Kidney (tissue), 14 donors: ENCODE measurements around the gene ERCC3. TPM values are rescaled to one million over a fixed set of nuclear protein-coding genes. Genes with fewer than 3 reads are reported as not detected.
A peak's percentile ranks its signal among the peaks of the same experiment; 100 is the strongest.
"Not testable (repeated sequence)": the region's sequence is repeated elsewhere in the genome, so short reads cannot be mapped to it uniquely, and the experiment has no call there.

Experiments used
- DNase-seq, 5 donors: peaks; one replicate each; pipeline ENCODE4 v3.0.0-alpha.2; 2013 to 2020
- FAIRE-seq: peaks from 2 replicates; lab custom pipeline; 2012; peaks lifted over from hg19 to GRCh38; lab: Jason Lieb, UNC
- H3K27ac ChIP-seq, 2 donors: one replicate each; pipeline ENCODE4 v1.7.0; 2013; ENCODE audit warnings: low read depth in 2 of 2, low read length in 2 of 2, inconsistent platforms in 1 of 2
- H3K27me3 ChIP-seq: one replicate; pipeline ENCODE4 v1.7.1; 2013; ENCODE audit warnings: low read length, inconsistent platforms; ENCODE audit not compliant: control insufficient read depth, insufficient read depth
- H3K36me3 ChIP-seq, 3 donors: one replicate each; pipeline versions ENCODE4 v1.7.0 to v1.7.1; 2013; ENCODE audit warnings: low read length in 3 of 3, control low read depth in 1 of 3, inconsistent platforms in 1 of 3; ENCODE audit not compliant: insufficient read depth in 3 of 3, control insufficient read depth in 2 of 3
- H3K4me1 ChIP-seq, 3 donors: one replicate each; pipeline versions ENCODE4 v1.7.0 to v1.7.1; 2013; ENCODE audit warnings: low read length in 3 of 3, inconsistent platforms in 1 of 3, low read depth in 1 of 3; ENCODE audit not compliant: control insufficient read depth in 2 of 3, insufficient read depth in 2 of 3
- H3K4me3 ChIP-seq, 3 donors: one replicate each; pipeline versions ENCODE4 v1.7.0 to v1.8.1; 2013; ENCODE audit warnings: low read length in 3 of 3, control low read depth in 1 of 3, inconsistent platforms in 1 of 3
- H3K9ac ChIP-seq, 3 donors: one replicate each; pipeline versions ENCODE4 v1.7.0 to v1.7.1; 2013; ENCODE audit warnings: low read length in 3 of 3, control low read depth in 1 of 3, inconsistent platforms in 1 of 3
- H3K9me3 ChIP-seq, 3 donors: one replicate each; pipeline versions ENCODE4 v1.7.0 to v1.7.1; 2013; ENCODE audit warnings: low read length in 3 of 3, control low read depth in 1 of 3, inconsistent platforms in 1 of 3; ENCODE audit not compliant: control insufficient read depth in 2 of 3, insufficient read depth in 1 of 3
- CTCF ChIP-seq: IDR thresholded peaks from 3 replicates; pipeline ENCODE4 v1.5.1; 2012; ENCODE audit warnings: mild to moderate bottlenecking, moderate library complexity, borderline replicate concordance; ENCODE audit not compliant: insufficient read depth; ENCODE audit errors: extremely low read depth
- intact Hi-C: fragments of 100-400 bp; cut with DNase I; formaldehyde crosslinking; loops from one replicate; pipeline ENCODE4 v1.11.1; 2022
- polyA plus RNA-seq: library from polyadenylated mRNA; stranded (reverse); fragments of 350-450 nt; fragmentation: Illumina TruSeq; extraction: RNeasy Lipid Tissue Mini Kit (QIAGEN cat#74804); gene quantifications from one replicate; pipeline ENCODE4 v1.2.3, GENCODE V29; 2014; ENCODE audit warnings: low read depth, low replicate concordance; ENCODE audit not compliant: insufficient read depth
- total RNA-seq: library from RNA; stranded (reverse); fragmentation: NEBNext Ultra II Directional; extraction: Animal tissue kit (Norgen Biotek cat#: 25700); gene quantifications from one replicate; pipeline ENCODE4 v1.2.1, GENCODE V29; 2021
- donor health status: control.
- donor health status: control.
- donor health status: control.
- donor health status: control.
- donor health status: control.
- donor health status: DM: yes; HTN: yes; CAD: no.
- donor health status: Normal renal cell carcinoma (clear cell type).

Gene ERCC3
- total and polyA plus RNA-seq, 2 donors from 2014 or later = 23.5 to 37.1 TPM

- no peak for DNase-seq
- Histone ChIP-seq H3K4me1 (peaks cover 0 to 7% (median 0%) of the 10 kb centered on the region in 3 donors), H3K9ac (no peak overlapping the region), H3K9me3 (no peaks in the 10 kb centered on the region), H3K27me3 (no peaks in the 10 kb centered on the region), H3K4me3 (no peak overlapping the region), H3K27ac (no peak overlapping the region), H3K36me3 (no peaks in the 10 kb centered on the region)
- no peak for TF ChIP-seq CTCF
- FAIRE-seq = no peak
- intact Hi-C loops = no loop called here
These were observed 77.8 kb downstream of the ERCC3 start for GRCh38 chr2:127216095-127216494.

- FAIRE-seq, intact Hi-C loops: not testable (repeated sequence)
These were observed 79.7 kb downstream of the ERCC3 start for GRCh38 chr2:127214201-127214600.

GRCh38 chr2:127208313-127208712 is 85.6 kb downstream of the ERCC3 start:
- Histone ChIP-seq H3K9ac (no peak overlapping the region), H3K27ac (no peak overlapping the region), H3K9me3 (no peaks in the 10 kb centered on the region), H3K4me1 (no peaks in the 10 kb centered on the region), H3K36me3 (no peaks in the 10 kb centered on the region), H3K27me3 (no peaks in the 10 kb centered on the region), H3K4me3 (no peak overlapping the region)
- no peak for TF ChIP-seq CTCF
- DNase-seq (peak in 4 of 5 donors; percentile 81 to 87 (median 86)), FAIRE-seq (no peak)
- intact Hi-C loops = no loop called here

More at GRCh38 chr2:127214201-127214600, 79.7 kb downstream of the ERCC3 start:
- H3K36me3 ChIP-seq, H3K4me1 ChIP-seq, H3K27ac ChIP-seq, H3K27me3 ChIP-seq, H3K4me3 ChIP-seq, H3K9ac ChIP-seq, DNase-seq, H3K9me3 ChIP-seq: not testable (repeated sequence)

Other genes starting within 250 kb of the ERCC3 start
- gene BIN1, start 187.0 kb downstream of the ERCC3 start, total RNA-seq = 121 TPM
- gene BIN1, start 187.0 kb downstream of the ERCC3 start, polyA plus RNA-seq = 167 TPM
- 0.35 TPM for gene CYP27C1, start 73.8 kb downstream of the ERCC3 start, total RNA-seq
- gene CYP27C1, start 73.8 kb downstream of the ERCC3 start, polyA plus RNA-seq = not detected
- 65.3 TPM for gene MAP3K2, start 93.8 kb upstream of the ERCC3 start, total RNA-seq
- 4.9 TPM for gene MAP3K2, start 93.8 kb upstream of the ERCC3 start, polyA plus RNA-seq
- gene PROC, start 124.3 kb upstream of the ERCC3 start, total RNA-seq = 5.9 TPM
- 51.0 TPM for gene PROC, start 124.3 kb upstream of the ERCC3 start, polyA plus RNA-seq
- 35.8 TPM for gene IWS1, start 232.3 kb upstream of the ERCC3 start, total RNA-seq
- 29.8 TPM for gene IWS1, start 232.3 kb upstream of the ERCC3 start, polyA plus RNA-seq
- 11.0 TPM for gene MYO7B, start 241.5 kb upstream of the ERCC3 start, total RNA-seq
- 22.2 TPM for gene MYO7B, start 241.5 kb upstream of the ERCC3 start, polyA plus RNA-seq